Activated naive CD4-positive, alpha-beta T cell treated with anti-CD3 and anti-CD28 coated beads for 36 hours (primary cell): Measurements from ENCODE around the gene MEOX1. TPM values are rescaled to one million over a fixed set of nuclear protein-coding genes. Genes with fewer than 3 reads are reported as not detected.
A peak's percentile ranks its signal among the peaks of the same experiment; 100 is the strongest.

ENCODE experiments used
- CTCF ChIA-PET: fragments of 350-600 bp; sonication (Branson Sonifier 250); formaldehyde crosslinking; loops from one replicate; lab custom pipeline; 2021; ENCODE audit warnings: antibody characterized with exemption; lab: Charles Lee
- DNase-seq: peaks from one replicate; pipeline ENCODE4 v3.0.0-alpha.2; 2020
- H3K27ac Mint-ChIP-seq: one replicate; pipeline ENCODE4 v1.8.0; 2021; ENCODE audit warnings: mild to moderate bottlenecking, mixed read lengths
- H3K27me3 Mint-ChIP-seq: one replicate; pipeline ENCODE4 v1.8.0; 2021; ENCODE audit warnings: low read depth, mixed read lengths
- H3K36me3 Mint-ChIP-seq: one replicate; pipeline ENCODE4 v1.8.0; 2021; ENCODE audit warnings: low read depth, mixed read lengths
- H3K4me1 Mint-ChIP-seq: one replicate; pipeline ENCODE4 v1.8.0; 2021; ENCODE audit warnings: low read depth, mixed read lengths
- H3K4me3 Mint-ChIP-seq: one replicate; pipeline ENCODE4 v1.8.0; 2021; ENCODE audit warnings: mild to moderate bottlenecking, moderate library complexity, mixed read lengths
- H3K9me3 Mint-ChIP-seq: one replicate; pipeline ENCODE4 v1.8.0; 2021; ENCODE audit warnings: mixed read lengths
- intact Hi-C: fragments of 100-400 bp; cut with micrococcal nuclease; formaldehyde crosslinking; loops from one replicate; pipeline ENCODE4 v1.15.1; 2023
- total RNA-seq, 2 experiments: library from RNA; stranded (reverse); gene quantifications; one replicate each; pipeline ENCODE4 v1.2.3, GENCODE V29; 2021

Gene MEOX1
- total RNA-seq, 2 experiments from 2014 or later = 0.12 to 0.17 TPM

DNA sequence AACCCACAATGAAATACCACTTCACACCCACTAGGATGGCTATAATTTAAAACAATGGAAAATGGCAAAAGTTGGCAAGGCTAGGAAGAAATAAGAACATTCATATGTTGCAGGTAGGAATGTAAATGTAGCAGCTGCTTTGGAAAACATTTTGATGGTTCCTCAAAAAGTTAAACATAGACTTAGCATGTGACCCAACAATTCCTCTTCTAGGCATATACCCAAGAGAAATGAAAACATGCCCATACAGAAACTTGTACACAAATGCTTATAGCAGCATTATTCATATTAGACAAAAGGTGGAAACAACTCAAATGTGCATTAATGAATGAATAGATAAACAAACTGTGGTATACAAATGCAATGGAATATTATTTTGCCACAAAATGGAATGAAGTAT, 36.1 kb downstream of the MEOX1 start:
- no peaks in the 10 kb centered on the region for H3K9me3 Mint-ChIP-seq
- no peaks in the 10 kb centered on the region for H3K36me3 Mint-ChIP-seq
- CTCF ChIA-PET = interaction anchor here (1.2 kb wide), 1 partner anchor 49 kb away, joined by 5 read pairs; no protein-coding TSS in a partner anchor

DNA sequence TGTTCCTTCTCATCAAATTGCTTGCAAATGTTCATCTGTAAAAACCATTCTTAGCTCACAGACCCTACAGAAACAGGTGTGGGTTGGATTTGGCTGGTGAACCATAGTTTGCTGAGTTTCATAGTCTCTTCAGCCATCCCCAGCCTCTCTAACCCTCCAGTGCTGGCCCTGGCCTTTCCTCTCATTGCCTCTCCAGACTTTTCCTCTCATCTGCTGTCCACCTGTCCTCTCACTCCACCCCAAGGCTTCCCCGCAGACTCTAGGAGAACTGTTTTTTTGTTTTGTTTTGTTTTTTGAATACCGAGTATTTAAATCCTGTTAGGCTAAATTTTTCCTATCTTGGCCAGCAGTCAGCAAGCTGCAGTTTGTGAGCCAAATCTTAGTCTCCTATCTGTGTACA, 41.1 kb downstream of the MEOX1 start:
- Mint-ChIP-seq H3K4me3 (no peak overlapping the region), H3K36me3 (no peaks in the 10 kb centered on the region), H3K27ac (no peak overlapping the region), H3K27me3 (no peaks in the 10 kb centered on the region), H3K4me1 (no peaks in the 10 kb centered on the region), H3K9me3 (no peaks in the 10 kb centered on the region)
- intact Hi-C loops = no loop called here
- no peak for DNase-seq
- CTCF ChIA-PET = interaction anchor here (0.8 kb wide), 1 partner anchor 82 kb away, joined by 3 read pairs; no protein-coding TSS in a partner anchor

More for the DNA sequence above, 36.1 kb downstream of the MEOX1 start:
- Mint-ChIP-seq H3K4me3 (no peak overlapping the region), H3K27me3 (peaks cover 2% of the 10 kb centered on the region), H3K27ac (no peak overlapping the region), H3K4me1 (peaks cover 7% of the 10 kb centered on the region)
- DNase-seq = no peak
- intact Hi-C loops = no loop called here

DNA sequence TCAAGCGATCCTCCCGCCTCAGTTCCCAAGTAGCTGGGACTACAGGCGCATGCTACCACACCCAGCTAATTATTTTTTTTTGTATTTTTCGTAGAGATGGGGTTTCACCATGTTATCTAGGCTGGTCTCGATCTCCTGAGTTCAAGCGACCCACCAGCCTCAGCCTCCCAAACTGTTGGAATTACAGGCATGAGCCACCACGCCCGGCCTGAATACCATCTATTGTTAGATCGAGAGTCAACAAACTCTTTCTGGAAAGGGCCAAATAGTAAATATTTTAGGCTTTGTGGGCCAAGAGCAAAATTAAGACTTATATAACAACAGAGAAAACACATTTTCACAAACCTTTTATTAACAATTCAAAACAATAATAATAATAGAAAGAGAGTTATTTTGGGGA, 41.6 kb downstream of the MEOX1 start:
- CTCF ChIA-PET = interaction anchor here (0.8 kb wide), 1 partner anchor 82 kb away, joined by 3 read pairs; no protein-coding TSS in a partner anchor
- H3K4me3 Mint-ChIP-seq = no peak overlapping the region
- no peaks in the 10 kb centered on the region for H3K9me3 Mint-ChIP-seq

DNA sequence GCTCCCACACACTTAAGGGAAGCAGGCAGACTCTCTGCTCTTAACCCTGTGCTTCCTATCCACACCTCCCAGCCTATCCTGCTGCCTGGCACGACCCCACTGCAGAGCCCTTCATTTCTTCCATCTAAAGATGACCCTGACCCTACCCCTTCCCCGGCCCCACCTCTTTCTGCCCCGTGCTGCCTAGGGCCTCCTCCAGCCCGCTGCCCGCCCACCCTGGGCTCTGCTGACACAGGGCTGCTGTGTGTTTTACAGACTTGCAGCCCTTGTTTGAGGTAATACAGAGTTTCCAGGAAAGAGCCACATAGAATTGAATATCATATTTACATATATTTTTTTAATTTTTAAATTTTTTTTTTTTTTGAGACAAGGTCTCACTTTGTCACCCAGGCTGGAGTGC, 42.0 kb downstream of the MEOX1 start:
- no peak for DNase-seq
- no peaks in the 10 kb centered on the region for H3K4me1 Mint-ChIP-seq
- H3K4me3 Mint-ChIP-seq = no peak overlapping the region
- CTCF ChIA-PET = no interaction called here
- H3K27me3 Mint-ChIP-seq = no peaks in the 10 kb centered on the region
- H3K27ac Mint-ChIP-seq = no peak overlapping the region
- no peaks in the 10 kb centered on the region for H3K36me3 Mint-ChIP-seq
- intact Hi-C loops = no loop called here
- no peaks in the 10 kb centered on the region for H3K9me3 Mint-ChIP-seq

More for the DNA sequence above, 41.6 kb downstream of the MEOX1 start:
- intact Hi-C loops = no loop called here
- Mint-ChIP-seq H3K36me3 (no peaks in the 10 kb centered on the region), H3K27me3 (no peaks in the 10 kb centered on the region), H3K27ac (no peak overlapping the region), H3K4me1 (no peaks in the 10 kb centered on the region)
- DNase-seq = no peak

DNA sequence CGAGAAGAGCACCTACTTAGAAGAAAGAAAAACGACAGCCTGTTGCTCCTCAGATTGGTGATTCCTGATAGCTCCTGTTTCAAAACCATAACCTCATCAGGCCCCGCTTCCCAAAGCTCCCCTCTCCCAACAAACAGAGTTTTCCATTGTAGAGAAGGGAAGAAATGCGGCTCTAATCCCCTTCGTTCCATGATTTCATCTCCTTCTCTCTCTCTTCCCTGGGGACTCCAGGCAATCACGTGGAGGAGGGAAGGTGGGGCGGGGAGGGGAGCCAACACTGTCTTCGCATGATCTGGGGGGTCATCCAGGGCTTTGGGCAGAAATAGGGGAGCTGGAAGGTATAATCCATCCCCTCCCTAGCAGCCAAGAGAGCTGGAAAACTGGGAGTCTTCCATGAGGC, 43.4 kb downstream of the MEOX1 start:
- Mint-ChIP-seq H3K4me3 (no peak overlapping the region), H3K9me3 (no peaks in the 10 kb centered on the region), H3K36me3 (no peaks in the 10 kb centered on the region), H3K4me1 (no peaks in the 10 kb centered on the region), H3K27me3 (no peaks in the 10 kb centered on the region), H3K27ac (no peak overlapping the region)
- CTCF ChIA-PET = interaction anchor here (2.2 kb wide), 1 partner anchor 55 kb away, joined by 7 read pairs; no protein-coding TSS in a partner anchor
- intact Hi-C loops = no loop called here
- no peak for DNase-seq

DNA sequence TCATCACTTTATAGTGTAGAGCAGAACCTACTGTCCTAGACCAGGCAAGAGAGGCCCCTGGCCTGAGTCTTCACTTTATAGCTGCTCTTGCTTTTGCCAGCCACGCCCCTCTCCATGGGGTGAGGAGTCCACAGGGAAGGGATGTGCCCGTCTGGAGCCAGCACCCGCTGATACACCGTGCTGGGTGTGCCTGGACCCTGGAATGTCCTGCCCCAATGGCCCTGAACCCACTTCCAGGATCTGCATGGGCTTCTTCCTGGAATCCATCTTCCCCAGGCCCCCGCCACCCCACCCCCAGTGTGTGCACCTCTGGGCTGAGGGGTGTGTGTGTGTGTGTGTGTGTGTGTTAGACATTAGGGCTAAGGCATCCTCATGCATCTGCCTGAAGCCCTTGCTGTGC, 44.9 kb downstream of the MEOX1 start:
- Mint-ChIP-seq H3K27ac (no peak overlapping the region), H3K9me3 (no peaks in the 10 kb centered on the region), H3K36me3 (no peaks in the 10 kb centered on the region), H3K27me3 (no peaks in the 10 kb centered on the region), H3K4me1 (no peaks in the 10 kb centered on the region), H3K4me3 (no peak overlapping the region)
- intact Hi-C loops = no loop called here
- DNase-seq = no peak
- CTCF ChIA-PET = no interaction called here

DNA sequence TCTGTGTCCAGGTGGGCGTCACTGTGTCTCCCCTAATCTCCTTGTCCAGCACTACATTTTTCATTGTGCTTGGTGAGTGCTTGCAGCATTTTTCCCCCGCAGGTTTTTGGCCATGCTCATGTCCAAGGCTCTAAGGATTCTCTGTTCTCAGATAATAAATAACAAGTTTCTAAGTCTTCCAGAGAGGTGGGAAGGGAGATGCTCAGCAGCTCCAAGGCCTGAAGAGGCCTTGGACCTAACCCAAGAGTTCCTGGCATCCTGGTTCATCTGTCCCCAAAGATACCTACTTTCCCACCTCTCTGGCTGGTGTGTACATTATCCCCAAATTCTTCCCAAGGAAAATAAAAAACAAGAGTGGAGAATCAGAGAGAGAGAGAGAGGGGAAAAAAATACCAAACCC, 45.3 kb downstream of the MEOX1 start:
- Mint-ChIP-seq H3K4me1 (no peaks in the 10 kb centered on the region), H3K4me3 (no peak overlapping the region), H3K27me3 (no peaks in the 10 kb centered on the region), H3K9me3 (no peaks in the 10 kb centered on the region), H3K36me3 (no peaks in the 10 kb centered on the region), H3K27ac (no peak overlapping the region)
- no peak for DNase-seq
- intact Hi-C loops = no loop called here
- CTCF ChIA-PET = no interaction called here

DNA sequence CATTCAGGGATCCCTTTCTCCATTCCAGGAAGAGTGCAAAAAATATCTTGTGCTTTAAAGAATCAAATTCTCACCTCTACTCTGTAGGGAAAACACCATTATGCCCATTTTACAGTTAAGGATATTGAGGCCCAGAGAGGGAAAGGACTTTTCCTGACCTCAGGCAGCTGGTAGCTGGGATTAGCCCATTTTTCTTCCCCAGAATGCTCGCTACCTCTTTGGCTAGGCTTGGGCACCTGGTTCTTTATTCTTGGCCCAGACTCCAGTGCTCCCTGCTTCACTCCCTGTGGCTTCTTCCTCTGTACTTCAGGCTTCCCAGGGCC, 45.7 kb downstream of the MEOX1 start:
- no peaks in the 10 kb centered on the region for H3K4me1 Mint-ChIP-seq
- no peak for DNase-seq
- no peak overlapping the region for H3K4me3 Mint-ChIP-seq
- H3K36me3 Mint-ChIP-seq = no peaks in the 10 kb centered on the region
- H3K9me3 Mint-ChIP-seq = no peaks in the 10 kb centered on the region
- H3K27me3 Mint-ChIP-seq = no peaks in the 10 kb centered on the region
- intact Hi-C loops = no loop called here
- no peak overlapping the region for H3K27ac Mint-ChIP-seq
- CTCF ChIA-PET = no interaction called here

DNA sequence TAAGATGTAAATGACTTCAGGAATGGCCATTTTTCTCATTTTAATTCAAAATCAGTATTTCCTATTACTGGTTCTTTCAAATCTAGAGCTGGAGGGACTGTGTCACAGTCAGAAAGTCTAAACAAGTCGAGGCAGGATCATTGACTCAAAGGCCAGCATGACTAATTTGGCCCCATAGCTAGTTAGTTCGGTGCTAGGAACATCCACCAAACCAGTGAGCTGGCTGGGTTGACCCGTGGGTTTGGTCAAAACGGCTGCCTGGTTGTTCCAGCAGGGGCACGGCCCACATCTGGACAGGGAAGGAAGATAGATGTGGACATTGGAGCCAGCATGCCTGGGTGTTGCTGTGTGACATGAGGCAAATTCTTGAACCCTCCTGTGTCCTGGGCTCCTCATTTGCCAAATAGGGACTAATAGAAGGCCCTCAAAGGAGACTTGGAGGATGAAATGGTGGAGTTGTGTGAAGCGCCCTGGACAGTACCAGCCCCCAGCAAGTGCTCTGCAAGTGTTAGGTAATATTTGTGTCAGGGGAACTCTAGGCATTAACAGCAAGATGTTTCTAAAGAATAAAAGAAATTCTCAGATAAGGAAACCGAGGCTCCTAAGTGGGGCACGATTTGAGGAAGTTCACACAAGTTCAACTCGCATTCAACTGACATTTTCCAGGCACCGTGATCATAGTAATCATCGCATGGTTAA, 46.2 kb downstream of the MEOX1 start:
- Mint-ChIP-seq H3K9me3 (no peaks in the 10 kb centered on the region), H3K27ac (no peak overlapping the region), H3K4me1 (no peaks in the 10 kb centered on the region), H3K36me3 (no peaks in the 10 kb centered on the region), H3K27me3 (no peaks in the 10 kb centered on the region), H3K4me3 (no peak overlapping the region)
- no peak for DNase-seq
- intact Hi-C loops = no loop called here
- CTCF ChIA-PET = no interaction called here

DNA sequence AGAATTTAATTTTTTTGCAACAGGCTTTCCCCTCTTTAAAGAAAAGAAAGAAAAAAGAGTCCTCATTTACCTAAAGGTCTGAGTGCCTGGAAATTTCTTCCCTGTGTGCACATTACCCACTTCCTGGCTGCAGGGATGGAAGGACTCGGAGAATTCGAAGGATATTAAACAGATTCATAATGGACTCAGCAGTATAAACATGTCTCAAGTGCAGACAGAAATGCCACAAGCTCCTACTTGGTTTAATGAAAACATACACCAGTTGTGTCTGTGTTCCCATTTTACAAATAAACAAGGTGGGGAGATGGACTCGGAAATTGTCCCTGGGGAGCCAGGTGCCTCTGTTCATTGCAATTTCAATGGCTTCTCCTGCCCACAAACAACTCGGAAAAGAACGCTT, 47.2 kb downstream of the MEOX1 start:
- Mint-ChIP-seq H3K27me3 (no peaks in the 10 kb centered on the region), H3K36me3 (no peaks in the 10 kb centered on the region), H3K9me3 (no peaks in the 10 kb centered on the region), H3K4me1 (peaks cover 2% of the 10 kb centered on the region), H3K27ac (no peak overlapping the region), H3K4me3 (no peak overlapping the region)
- CTCF ChIA-PET = no interaction called here
- DNase-seq = no peak
- intact Hi-C loops = no loop called here

DNA sequence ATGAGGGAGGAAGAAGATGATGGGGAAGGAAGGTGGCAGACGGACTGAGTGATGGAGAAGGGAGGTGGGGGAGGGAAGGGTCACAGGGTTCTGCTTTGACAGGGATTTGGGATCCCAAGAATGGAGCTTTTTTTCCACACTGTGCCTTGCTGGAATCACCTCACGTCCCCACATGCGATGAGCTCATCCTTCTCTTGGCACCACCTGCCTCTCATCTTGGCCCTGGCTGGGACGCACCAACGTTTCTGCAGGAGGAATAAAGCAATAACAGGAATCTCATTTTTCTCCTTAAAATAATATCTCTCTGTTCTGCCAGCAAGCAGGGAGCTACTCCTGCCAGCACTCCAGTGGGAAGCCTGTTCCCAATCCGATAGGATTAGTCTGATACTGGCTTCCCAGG, 47.8 kb downstream of the MEOX1 start:
- Mint-ChIP-seq H3K4me3 (no peak overlapping the region), H3K27me3 (no peaks in the 10 kb centered on the region), H3K4me1 (peaks cover 3% of the 10 kb centered on the region), H3K27ac (no peak overlapping the region), H3K36me3 (no peaks in the 10 kb centered on the region), H3K9me3 (no peaks in the 10 kb centered on the region)
- intact Hi-C loops = no loop called here
- CTCF ChIA-PET = interaction anchor here (0.7 kb wide), 1 partner anchor 38 kb away, joined by 3 read pairs; no protein-coding TSS in a partner anchor
- no peak for DNase-seq

DNA sequence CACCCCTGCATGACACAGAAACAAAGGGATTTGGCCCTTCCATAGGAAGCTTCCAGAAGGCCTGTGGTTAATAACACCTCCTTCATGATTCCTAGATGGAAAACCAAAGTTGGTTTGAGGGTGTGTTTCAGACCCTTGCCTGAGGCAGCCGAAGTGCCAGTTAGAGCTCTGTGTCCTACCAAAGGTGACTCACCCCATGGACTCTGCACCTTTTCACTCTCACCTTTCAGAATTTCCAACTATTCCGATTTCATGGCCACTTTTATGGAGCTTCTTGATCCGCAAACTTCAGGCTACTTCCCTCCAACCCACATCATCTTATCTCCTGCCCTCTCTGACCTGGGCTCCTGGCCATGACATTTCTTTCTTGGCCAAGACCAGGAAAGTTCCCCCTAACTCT, 49.2 kb downstream of the MEOX1 start:
- intact Hi-C loops = no loop called here
- DNase-seq = no peak
- Mint-ChIP-seq H3K27ac (no peak overlapping the region), H3K4me1 (peaks cover 9% of the 10 kb centered on the region), H3K4me3 (no peak overlapping the region), H3K36me3 (no peaks in the 10 kb centered on the region), H3K27me3 (no peaks in the 10 kb centered on the region), H3K9me3 (no peaks in the 10 kb centered on the region)
- CTCF ChIA-PET = interaction anchor here (1.1 kb wide), 1 partner anchor 36 kb away, joined by 5 read pairs; no protein-coding TSS in a partner anchor

DNA sequence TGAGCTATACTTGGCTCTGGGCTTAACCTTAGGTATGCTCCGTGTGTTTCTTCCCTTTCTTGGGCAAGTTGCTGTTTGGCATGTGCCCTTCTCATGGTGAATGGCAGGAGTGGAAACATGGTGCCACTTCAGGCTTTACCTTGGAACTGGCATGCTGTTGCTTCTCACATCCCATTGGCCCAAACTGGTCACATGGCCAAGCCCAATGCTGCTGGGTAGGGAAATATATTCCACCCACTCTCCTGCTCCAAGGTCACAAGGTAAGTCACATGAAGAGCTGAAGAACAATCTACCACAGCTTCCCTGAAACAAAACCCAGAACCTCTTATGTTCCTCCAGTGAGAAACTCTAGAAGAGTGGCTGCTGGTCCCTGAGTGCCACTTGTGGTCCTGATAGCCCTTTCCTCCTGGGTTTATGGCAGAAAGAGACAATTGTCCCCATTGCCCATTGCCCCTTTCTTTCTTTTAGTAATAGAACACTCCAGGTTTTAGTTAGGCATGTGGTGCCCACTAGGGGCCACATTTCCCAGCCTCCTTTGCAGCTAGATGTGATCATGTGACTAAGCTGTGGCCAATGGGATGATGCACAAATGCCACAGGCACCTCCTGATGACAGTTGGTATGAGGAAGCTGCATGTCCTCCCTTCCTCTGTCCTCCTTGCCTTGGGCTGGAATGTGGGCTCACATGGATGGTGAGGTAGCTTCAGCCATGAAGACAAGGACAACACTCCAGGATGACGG, 50.3 kb downstream of the MEOX1 start:
- H3K4me3 Mint-ChIP-seq = no peak overlapping the region
- peak; percentile 14 for DNase-seq
- intact Hi-C loops = no loop called here
- no peaks in the 10 kb centered on the region for H3K36me3 Mint-ChIP-seq
- H3K9me3 Mint-ChIP-seq = no peaks in the 10 kb centered on the region
- H3K27ac Mint-ChIP-seq = no peak overlapping the region
- H3K4me1 Mint-ChIP-seq = peaks cover 9% of the 10 kb centered on the region
- H3K27me3 Mint-ChIP-seq = no peaks in the 10 kb centered on the region
- CTCF ChIA-PET = interaction anchor here (0.6 to 1.8 kb wide), 3 partner anchors 35 to 62 kb away, joined by 3 to 6 read pairs (median 5); no protein-coding TSS in a partner anchor
